Esophagus squamous epithelium (tissue), 4 donors: ENCODE data around the gene TICRR.

Experiments
- CTCF ChIP-seq, 6 experiments: fragments of 450-650 bp in 4 of 6; fragments of 200-600 bp in 2 of 6; sonication (generic) in 2 of 6; IDR thresholded peaks; one replicate each; pipeline ENCODE4 v1.5.1; 2016 to 2019; ENCODE audit warnings: antibody characterized with exemption in 6 of 6, mild to moderate bottlenecking in 4 of 6, moderate library complexity in 4 of 6
- POLR2A ChIP-seq, 4 donors: fragments of 450-650 bp; IDR thresholded peaks; one replicate each; pipeline ENCODE4 v1.6.1; 2017; ENCODE audit warnings: antibody characterized with exemption in 4 of 4, mild to moderate bottlenecking in 4 of 4, moderate library complexity in 3 of 4

GRCh38 chr15:89576417-89576773 lies 1.1 kb downstream of the TICRR start:
- TF ChIP-seq POLR2A (IDR thresholded peaks at IDR 0.05) (no peak), CTCF (IDR thresholded peaks at IDR 0.05) (no peak)
